Smooth muscle cell (in vitro differentiated cells): ENCODE results near the gene VAC14. TPM values are rescaled to one million over a fixed set of nuclear protein-coding genes. Genes with fewer than 3 reads are reported as not detected.

Experiments used
- DNase-seq: peaks from one replicate; lab custom pipeline; 2025; ENCODE audit not compliant: unreplicated experiment; lab: John Stamatoyannopoulos, UW
- H2AFZ ChIP-seq: fragments of 200-600 bp; sonication (generic); 2 replicates; pipeline ENCODE4 v1.6.0; 2016; ENCODE audit warnings: antibody characterized with exemption, low read depth, mild to moderate bottlenecking
- H3F3A ChIP-seq: fragments of 200-600 bp; sonication (generic); 2 replicates; pipeline ENCODE4 v1.6.0; 2017; ENCODE audit warnings: antibody characterized with exemption, low read depth
- H3K27ac ChIP-seq: fragments of 200-600 bp; sonication (generic); 2 replicates; pipeline ENCODE4 v1.5.1; 2016; ENCODE audit warnings: low read depth, mild to moderate bottlenecking
- H3K27me3 ChIP-seq: fragments of 200-600 bp; sonication (generic); 2 replicates; pipeline ENCODE4 v1.6.1; 2016; ENCODE audit warnings: low read depth, mild to moderate bottlenecking
- H3K36me3 ChIP-seq: fragments of 200-600 bp; sonication (generic); 2 replicates; pipeline ENCODE4 v1.5.1; 2016; ENCODE audit warnings: low read depth
- H3K4me1 ChIP-seq: fragments of 200-600 bp; sonication (generic); 2 replicates; pipeline ENCODE4 v1.5.1; 2016; ENCODE audit warnings: low read depth
- H3K4me2 ChIP-seq: fragments of 200-600 bp; sonication (generic); 2 replicates; pipeline ENCODE4 v1.6.0; 2016; ENCODE audit warnings: mild to moderate bottlenecking
- H3K4me3 ChIP-seq: fragments of 200-600 bp; sonication (generic); 2 replicates; pipeline ENCODE4 v1.5.1; 2016; ENCODE audit warnings: mild to moderate bottlenecking
- H3K79me2 ChIP-seq: fragments of 200-600 bp; sonication (generic); 2 replicates; pipeline ENCODE4 v1.6.0; 2016; ENCODE audit warnings: low read depth, mild to moderate bottlenecking
- H3K9ac ChIP-seq: fragments of 200-600 bp; sonication (generic); 2 replicates; pipeline ENCODE4 v1.6.0; 2016; ENCODE audit warnings: low read depth
- H3K9me3 ChIP-seq: fragments of 200-600 bp; sonication (generic); replicated peaks from 2 replicates; pipeline ENCODE4 v1.5.1; 2016; ENCODE audit warnings: low read depth
- H4K20me1 ChIP-seq: fragments of 200-600 bp; sonication (generic); 2 replicates; pipeline ENCODE4 v1.6.0; 2016; ENCODE audit warnings: low read depth
- WGBS: methylation state at CpG from one replicate; pipeline ENCODE4 v1.1.7; 2016; ENCODE audit warnings: low lambda C conversion rate; 5-methylcytosine and 5-hydroxymethylcytosine counted together
- polyA plus RNA-seq: library from polyadenylated mRNA; unstranded; fragments of >200 nt; fragmentation: Nextera tagmentation; extraction: Ambion mirVana; gene quantifications from 2 replicates; pipeline ENCODE4 v1.2.1, GENCODE V29; 2016
- total RNA-seq: library from RNA; depleted of rRNA; stranded (reverse); fragments of >200 nt; gene quantifications from 2 replicates; pipeline ENCODE4 v1.2.3, GENCODE V29; 2014
- TF ChIP-seq, protein P1 (sequence below): fragments of 200-600 bp; sonication (generic); IDR thresholded peaks from 2 replicates; pipeline ENCODE4 v1.5.1; 2017; ENCODE audit warnings: borderline replicate concordance, mild to moderate bottlenecking, antibody characterized with exemption; ENCODE audit not compliant: insufficient read depth, poor library complexity, severe bottlenecking

Gene VAC14
- total and polyA plus RNA-seq, 2 experiments from 2014 or later: 27.9 to 52.3 TPM

GRCh38 chr16:70659546-70659945, 141.4 kb downstream of the VAC14 start:
- 93% methylated on average over 12 of the region's 12 CpGs for WGBS
- no peak overlapping the region for H3K4me2 ChIP-seq
- H2AFZ ChIP-seq: no peak overlapping the region
- H3K4me1 ChIP-seq: no peaks in the 10 kb centered on the region
- H3F3A ChIP-seq: no peaks in the 10 kb centered on the region
- H3K9ac ChIP-seq: no peak overlapping the region
- H3K27me3 ChIP-seq: no peaks in the 10 kb centered on the region
- no peaks in the 10 kb centered on the region for H3K36me3 ChIP-seq
- no peaks in the 10 kb centered on the region for H3K79me2 ChIP-seq
- no peak overlapping the region for H3K4me3 ChIP-seq
- no peak overlapping the region for H3K27ac ChIP-seq
- no peaks in the 10 kb centered on the region for H4K20me1 ChIP-seq
- no peak for DNase-seq
- TF ChIP-seq, protein P1, sequence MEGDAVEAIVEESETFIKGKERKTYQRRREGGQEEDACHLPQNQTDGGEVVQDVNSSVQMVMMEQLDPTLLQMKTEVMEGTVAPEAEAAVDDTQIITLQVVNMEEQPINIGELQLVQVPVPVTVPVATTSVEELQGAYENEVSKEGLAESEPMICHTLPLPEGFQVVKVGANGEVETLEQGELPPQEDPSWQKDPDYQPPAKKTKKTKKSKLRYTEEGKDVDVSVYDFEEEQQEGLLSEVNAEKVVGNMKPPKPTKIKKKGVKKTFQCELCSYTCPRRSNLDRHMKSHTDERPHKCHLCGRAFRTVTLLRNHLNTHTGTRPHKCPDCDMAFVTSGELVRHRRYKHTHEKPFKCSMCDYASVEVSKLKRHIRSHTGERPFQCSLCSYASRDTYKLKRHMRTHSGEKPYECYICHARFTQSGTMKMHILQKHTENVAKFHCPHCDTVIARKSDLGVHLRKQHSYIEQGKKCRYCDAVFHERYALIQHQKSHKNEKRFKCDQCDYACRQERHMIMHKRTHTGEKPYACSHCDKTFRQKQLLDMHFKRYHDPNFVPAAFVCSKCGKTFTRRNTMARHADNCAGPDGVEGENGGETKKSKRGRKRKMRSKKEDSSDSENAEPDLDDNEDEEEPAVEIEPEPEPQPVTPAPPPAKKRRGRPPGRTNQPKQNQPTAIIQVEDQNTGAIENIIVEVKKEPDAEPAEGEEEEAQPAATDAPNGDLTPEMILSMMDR: no peak
- H3K9me3 ChIP-seq: no peaks in the 10 kb centered on the region

DNA sequence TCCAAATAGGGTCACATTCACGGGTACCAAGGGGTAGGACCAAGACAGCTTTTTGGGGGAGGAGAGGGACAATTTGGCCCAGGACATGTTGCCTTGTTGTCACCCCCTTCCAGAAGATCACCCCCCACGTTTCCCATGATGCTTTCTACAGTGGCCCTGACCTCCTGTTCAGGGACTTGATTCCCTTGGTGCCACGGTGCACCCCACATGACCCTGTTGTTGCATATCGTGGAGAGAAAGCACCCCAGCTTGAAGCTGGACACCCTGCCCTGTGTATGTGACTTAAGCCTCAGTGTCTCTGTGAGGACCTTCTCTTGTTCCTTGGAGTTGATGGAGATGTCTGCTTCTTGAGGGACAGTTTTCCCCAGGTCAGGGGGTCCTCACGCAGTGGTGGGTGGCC, 142.0 kb downstream of the VAC14 start:
- no peaks in the 10 kb centered on the region for H3K79me2 ChIP-seq
- TF ChIP-seq, protein P1: no peak
- WGBS: 97% methylated on average over 5 of the region's 5 CpGs

GRCh38 chr16:70657956-70658355, 143.0 kb downstream of the VAC14 start:
- H4K20me1 ChIP-seq: no peaks in the 10 kb centered on the region
- 94% methylated on average over 7 of the region's 7 CpGs for WGBS
- DNase-seq: no peak
- no peak overlapping the region for H3K4me3 ChIP-seq
- TF ChIP-seq, protein P1: no peak
- H3K4me1 ChIP-seq: no peaks in the 10 kb centered on the region
- H3K27ac ChIP-seq: no peak overlapping the region
- no peak overlapping the region for H3K9ac ChIP-seq
- H3K9me3 ChIP-seq: no peaks in the 10 kb centered on the region
- no peaks in the 10 kb centered on the region for H3K36me3 ChIP-seq
- no peaks in the 10 kb centered on the region for H3K79me2 ChIP-seq
- no peak overlapping the region for H2AFZ ChIP-seq
- no peaks in the 10 kb centered on the region for H3K27me3 ChIP-seq
- H3K4me2 ChIP-seq: no peak overlapping the region
- no peaks in the 10 kb centered on the region for H3F3A ChIP-seq

More for the DNA sequence above, 142.0 kb downstream of the VAC14 start:
- no peak overlapping the region for H3K27ac ChIP-seq
- no peaks in the 10 kb centered on the region for H3K9me3 ChIP-seq
- no peak overlapping the region for H2AFZ ChIP-seq
- H3K36me3 ChIP-seq: no peaks in the 10 kb centered on the region
- no peak for DNase-seq
- no peak overlapping the region for H3K4me2 ChIP-seq
- no peaks in the 10 kb centered on the region for H3F3A ChIP-seq
- H3K9ac ChIP-seq: no peak overlapping the region
- no peaks in the 10 kb centered on the region for H4K20me1 ChIP-seq
- no peaks in the 10 kb centered on the region for H3K4me1 ChIP-seq
- H3K4me3 ChIP-seq: no peak overlapping the region
- H3K27me3 ChIP-seq: no peaks in the 10 kb centered on the region

DNA sequence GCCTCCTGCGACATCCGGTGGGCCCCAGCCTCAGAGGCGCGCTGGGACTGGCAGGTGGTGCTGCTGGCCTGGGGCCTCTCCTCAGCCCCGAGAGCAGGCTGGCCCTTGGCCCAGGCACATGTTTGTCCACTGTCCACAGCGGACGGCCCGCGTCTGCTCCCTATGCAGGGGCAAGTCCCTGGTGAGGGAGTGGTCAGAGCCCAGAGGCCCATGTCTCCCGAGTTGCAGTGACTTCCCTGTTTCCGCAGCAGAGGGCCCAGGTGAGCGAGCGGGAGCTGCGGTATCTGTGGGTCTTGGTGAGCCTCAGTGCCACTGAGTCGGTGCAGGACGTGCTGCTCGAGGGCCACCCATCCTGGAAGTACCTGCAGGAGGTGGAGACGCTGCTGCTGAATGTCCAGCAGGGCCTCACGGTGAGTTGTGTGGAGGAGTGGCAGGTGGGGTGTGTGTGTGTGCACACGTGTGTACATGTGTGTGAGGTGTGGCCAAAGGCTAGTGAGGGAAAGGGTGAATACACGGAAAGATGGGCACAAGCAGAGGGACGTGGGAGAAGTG, 144.2 kb downstream of the VAC14 start:
- Histone ChIP-seq H3K27ac (no peak overlapping the region), H3K4me1 (no peaks in the 10 kb centered on the region), H3K9me3 (no peaks in the 10 kb centered on the region), H4K20me1 (no peaks in the 10 kb centered on the region), H2AFZ (no peak overlapping the region), H3K79me2 (no peaks in the 10 kb centered on the region), H3K9ac (no peak overlapping the region), H3F3A (no peaks in the 10 kb centered on the region), H3K4me2 (no peak overlapping the region), H3K36me3 (no peaks in the 10 kb centered on the region), H3K27me3 (no peaks in the 10 kb centered on the region), H3K4me3 (no peak overlapping the region)
- 87% methylated on average over 22 of the region's 22 CpGs for WGBS
- TF ChIP-seq, protein P1: no peak
- DNase-seq: no peak
